Stimulated activated CD4-positive, alpha-beta T cell treated with anti-CD3 and anti-CD28 coated beads, Interleukin-2, amount 100 ng/mL, for 24 hours (primary cell): ENCODE data around the gene PDSS2.

Experiments used
- DNase-seq, 2 donors: peaks; one replicate each; pipeline ENCODE4 v3.0.0-alpha.2; 2020

The PDSS2 gene

DNA sequence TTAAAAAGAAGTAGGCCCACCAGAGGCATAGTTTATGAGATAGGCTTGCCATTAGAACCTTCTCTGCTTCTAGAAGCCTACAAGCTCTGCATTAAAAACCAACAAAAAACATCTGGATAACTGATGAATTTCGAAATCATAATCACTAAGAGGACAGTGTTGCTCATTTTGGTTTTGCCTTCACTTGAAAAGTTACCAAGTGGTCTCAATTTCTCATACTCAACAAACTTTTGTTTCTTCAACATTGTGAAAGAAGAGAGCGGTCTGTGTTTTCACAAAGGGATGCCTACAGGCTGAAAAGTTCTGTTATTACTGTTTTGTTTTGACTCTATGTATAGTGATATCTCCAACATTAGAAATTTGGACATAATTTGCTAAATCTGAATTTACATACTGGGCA, 98.9 kb downstream of the PDSS2 start:
- DNase-seq, result no peak

DNA sequence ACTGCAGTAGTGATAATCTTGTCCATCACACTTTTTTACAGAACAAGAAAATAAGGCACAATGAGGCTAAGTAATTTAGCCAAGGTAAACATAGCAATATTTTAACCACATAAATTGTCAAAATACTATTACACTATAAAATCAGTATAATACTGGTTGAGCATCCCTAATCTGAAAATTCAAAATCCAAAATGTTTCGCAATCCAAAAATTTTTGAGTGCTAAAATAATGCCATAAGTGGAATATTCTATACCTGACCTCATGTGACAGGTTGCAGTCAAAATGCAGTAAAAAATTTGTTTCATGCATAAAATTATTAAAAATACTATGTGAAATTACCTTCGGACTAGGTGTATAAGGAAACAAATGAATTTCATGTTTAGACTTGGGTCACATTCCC, 101.5 kb downstream of the PDSS2 start:
- DNase-seq, result no peak

DNA sequence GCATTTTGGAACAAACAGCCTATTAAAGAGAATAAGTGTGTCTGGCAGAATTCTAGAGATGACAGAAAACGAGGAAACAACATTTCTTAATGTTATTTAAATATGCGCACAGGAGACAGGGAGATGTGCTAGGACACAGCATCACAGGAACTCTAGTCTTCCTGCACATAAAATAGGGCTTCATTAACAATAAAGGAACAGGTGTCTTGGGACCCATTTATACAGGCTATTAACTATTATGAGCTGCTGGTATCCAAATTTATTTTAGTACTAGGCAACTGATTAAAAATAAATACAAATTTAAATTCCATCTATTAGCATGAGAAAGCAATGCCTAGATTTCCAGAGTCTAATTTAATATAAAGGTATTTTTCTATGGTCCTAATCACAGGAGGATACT, 102.3 kb downstream of the PDSS2 start:
- DNase-seq, result no peak

DNA sequence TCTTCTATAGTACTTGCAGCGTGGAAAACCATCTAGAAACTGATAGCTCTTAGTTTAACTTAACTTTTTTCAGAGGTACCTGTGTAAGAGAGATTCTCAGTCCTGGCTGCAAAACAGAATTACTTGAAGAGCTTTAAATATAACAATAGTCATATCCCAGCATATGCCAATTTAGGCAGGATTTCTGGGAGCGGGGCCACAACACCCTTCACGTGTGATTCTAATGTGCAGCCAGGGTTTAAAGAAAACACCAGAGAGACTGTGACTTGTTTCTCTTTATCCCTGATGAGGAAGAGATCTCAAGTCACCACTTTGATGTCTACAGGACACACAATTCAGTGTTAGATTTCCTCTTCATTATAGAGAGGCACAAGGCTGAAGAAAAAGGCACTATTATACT, 103.7 kb downstream of the PDSS2 start:
- DNase-seq, result no peak

DNA sequence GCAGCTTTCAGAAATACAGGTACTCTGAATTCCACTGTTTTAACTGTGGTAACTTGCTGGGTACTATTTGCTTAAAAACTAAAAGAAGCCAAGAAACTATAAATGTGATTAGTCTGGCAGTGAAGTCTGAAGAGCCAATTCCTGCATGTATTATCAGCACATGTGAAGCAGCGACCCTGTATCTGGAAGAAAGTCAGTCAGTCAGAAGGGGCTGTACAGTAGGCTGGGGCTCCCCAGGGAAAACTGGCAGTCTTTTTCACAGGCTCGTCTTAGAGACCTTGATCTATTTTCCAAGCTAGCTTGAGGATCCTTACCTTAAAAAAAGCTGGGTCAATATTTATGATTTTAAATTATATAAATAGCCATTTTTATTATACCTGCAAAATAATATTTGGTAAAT, 104.9 kb downstream of the PDSS2 start:
- no peak for DNase-seq

DNA sequence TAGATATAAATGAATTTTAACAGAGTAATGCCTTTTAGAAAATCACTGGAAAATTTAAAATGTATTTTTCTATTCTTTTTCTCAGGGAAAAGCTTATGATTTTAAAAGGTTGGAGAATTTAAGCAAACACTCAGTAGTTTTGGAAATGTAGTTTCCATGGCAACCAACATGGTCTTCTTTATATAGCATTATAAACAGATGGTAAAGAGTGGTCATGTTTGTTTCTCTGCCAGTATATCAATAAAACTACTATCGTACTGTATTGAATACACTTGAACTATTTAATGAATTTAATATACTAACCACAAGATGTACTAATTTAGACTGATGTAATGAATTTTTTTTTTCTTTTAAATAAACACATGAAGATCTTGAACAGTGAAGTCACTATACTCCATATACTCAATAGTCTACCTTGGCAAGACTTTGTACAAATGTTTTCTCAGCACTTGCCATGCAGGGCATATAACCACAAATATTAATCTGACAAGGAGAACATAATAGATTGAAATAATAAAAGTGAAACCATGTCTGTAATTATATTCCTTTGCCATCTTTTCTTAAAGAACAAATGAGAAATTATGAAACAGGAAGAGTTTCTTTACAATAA, 105.5 kb downstream of the PDSS2 start:
- DNase-seq, result no peak

DNA sequence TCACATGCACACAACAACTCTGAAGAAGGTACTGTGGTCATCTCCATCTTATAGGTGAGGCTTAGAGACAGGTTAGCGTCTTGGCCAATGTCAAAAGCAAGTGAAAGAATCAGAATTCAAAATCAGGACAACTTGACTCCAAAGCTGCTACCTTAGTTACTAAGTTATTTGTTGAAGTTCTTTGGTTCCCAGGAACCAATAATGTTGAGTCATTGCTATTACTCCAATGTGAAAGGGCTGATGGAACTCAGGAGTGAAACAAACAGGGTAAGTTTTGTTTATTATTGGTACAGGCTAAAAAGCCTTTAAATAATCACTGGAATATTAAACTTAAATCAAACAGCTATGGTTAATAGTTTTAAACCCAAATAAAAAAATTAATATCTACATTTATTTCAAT, 111.1 kb downstream of the PDSS2 start:
- no peak for DNase-seq

DNA sequence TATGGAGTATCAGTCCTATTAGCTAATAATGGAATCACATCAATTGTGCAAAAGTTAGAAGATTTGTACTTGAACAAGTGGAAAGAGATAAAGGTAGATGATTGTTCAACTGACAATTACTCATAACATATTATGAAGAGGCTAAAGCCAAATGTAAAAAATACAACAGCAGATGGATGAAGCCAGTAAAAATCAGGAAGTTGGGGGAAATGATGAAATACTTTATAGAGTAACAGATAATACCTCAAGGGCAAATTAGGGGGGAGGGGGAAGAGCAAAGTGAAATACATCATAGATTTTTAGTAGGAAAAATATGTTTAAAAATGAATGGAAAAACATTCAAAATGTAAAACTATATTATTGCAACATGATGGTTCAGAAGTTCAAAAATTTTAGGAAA, 114.0 kb downstream of the PDSS2 start:
- DNase-seq, result no peak

DNA sequence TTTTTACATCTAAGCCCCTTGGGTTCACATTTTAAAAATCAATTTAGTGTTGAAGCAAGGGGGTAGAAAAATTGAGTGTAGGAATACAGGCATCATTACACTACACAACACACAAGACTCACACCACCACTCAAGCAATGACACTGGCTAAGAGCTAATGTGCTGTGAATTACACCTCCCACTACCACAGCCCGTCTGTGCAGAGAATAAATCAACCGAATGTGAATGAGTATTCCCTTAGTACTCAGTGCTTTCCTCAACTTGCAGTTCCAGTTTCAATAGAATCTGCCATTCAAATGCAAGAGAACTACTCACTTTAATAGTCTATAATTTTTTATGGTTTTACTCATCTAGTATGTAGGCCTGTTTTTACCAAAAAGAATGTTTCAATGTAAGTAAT, 114.4 kb downstream of the PDSS2 start:
- no peak for DNase-seq

DNA sequence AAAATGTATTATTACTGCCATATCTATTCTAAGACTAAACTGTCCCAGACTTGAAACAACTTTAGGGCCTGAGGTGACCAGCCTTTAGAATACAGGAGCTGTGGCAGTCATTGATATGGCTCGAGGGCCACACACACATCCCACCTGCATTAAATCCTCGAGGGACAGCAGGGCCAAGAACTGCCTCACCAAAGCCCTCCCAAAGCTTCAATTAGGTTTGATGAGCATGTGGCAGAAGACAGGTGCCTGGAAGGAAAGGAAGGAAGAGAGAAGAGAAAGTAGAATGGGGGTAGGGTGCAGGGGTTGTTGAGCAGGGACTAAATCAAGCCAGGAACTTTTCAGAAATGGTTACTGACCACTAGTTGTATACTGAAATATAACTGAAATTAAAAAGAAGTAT, 115.0 kb downstream of the PDSS2 start:
- DNase-seq, result no peak

DNA sequence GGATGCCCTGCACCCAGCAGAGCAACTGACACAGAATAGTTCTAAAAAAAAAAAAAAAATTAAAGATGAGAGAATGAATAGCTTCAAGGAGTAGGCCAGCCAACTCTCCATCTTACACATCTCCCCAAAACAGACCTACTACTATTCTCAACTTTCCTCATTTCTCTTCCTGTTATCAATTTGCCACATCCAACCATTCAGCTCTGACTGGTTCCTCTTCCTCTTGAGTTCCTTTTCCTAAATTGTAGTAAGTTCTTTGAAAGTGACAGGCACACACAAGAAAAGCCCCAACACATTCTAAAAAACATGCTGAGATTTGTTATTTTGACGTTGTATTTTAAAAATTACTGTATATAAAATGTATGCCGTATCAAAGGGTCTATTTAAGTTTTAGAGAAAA, 117.2 kb downstream of the PDSS2 start:
- DNase-seq, result no peak

DNA sequence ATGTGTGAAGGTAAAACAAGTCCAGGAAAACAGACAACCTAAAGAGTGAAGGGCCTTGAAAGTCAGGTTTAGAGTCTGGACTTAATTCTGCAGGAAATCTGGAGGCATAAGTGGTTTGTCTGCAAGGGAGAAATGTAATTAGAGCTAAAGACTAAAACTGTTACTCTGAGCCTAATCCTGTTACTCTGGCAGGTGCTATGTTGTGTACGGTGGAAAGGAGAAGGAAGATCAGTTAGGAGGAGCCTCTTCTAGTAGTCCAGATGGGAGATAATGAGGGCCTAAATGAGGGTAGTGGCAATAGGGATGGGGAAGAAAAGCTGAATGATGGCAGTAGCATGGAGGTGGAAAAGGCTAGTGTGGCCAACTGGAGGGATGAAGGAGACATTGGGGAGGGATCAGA, 118.5 kb downstream of the PDSS2 start:
- DNase-seq, result no peak

DNA sequence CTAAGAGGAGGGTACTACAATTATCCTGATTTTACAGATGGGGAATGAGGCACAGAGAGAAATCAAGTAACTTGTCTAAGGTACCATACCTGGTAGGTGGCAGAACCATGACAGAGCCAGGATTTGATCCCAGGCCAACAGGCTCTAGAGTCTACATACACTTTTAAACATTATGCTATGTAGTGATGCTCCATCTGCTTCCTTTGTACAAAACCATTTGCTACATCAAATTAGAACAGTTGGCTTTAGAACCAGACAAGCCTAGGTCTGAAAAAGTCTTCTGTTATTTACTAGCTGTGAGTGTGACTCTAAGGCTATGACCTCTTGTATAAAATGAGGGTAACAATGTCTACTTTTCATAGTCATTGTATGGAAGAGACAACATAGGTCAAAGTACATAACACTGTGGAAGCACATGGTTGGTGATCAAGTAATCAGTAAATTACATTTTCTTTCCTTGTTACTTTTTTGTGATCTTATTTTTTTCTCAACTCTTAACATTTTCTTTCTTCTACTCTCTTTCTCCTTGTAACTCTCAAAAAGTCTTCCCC, 122.1 kb downstream of the PDSS2 start:
- no peak for DNase-seq

DNA sequence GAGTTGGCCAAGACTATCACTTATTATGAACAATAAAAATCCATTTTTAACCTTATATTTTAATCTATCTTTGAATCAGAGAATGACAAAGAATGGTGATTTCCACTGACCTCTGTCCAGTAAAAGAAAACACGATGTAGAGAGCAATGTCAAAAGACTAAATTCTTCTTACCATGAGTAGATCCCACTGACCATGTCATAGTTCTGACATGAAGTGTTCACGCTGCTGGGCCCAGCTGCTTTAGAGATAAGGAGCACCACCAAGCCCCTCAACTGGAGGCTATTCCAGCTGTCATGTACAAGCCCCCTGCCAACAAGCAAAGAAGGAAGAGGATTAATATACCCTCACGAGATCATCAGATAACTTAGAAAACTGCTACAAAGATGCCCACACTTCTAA, 125.3 kb downstream of the PDSS2 start:
- DNase-seq, result no peak

DNA sequence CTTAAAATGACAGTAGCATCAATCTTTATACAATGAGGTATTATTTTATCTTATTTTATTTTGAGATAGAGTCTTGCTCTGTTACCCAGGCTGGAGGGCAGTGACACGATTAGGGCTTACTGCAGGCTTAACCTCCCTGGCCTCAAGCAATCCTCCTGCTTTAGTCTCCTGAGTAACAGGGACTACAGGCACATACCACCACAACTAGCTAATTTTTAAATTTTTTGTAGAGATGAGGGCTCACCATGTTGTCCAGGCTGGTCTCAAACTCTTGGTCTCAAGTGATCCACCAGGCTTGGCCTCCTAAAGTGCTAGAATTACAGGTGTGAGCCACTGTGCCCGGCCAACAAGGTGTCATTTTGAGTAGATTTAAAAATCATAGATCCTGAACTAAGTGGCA, 125.9 kb downstream of the PDSS2 start:
- no peak for DNase-seq

DNA sequence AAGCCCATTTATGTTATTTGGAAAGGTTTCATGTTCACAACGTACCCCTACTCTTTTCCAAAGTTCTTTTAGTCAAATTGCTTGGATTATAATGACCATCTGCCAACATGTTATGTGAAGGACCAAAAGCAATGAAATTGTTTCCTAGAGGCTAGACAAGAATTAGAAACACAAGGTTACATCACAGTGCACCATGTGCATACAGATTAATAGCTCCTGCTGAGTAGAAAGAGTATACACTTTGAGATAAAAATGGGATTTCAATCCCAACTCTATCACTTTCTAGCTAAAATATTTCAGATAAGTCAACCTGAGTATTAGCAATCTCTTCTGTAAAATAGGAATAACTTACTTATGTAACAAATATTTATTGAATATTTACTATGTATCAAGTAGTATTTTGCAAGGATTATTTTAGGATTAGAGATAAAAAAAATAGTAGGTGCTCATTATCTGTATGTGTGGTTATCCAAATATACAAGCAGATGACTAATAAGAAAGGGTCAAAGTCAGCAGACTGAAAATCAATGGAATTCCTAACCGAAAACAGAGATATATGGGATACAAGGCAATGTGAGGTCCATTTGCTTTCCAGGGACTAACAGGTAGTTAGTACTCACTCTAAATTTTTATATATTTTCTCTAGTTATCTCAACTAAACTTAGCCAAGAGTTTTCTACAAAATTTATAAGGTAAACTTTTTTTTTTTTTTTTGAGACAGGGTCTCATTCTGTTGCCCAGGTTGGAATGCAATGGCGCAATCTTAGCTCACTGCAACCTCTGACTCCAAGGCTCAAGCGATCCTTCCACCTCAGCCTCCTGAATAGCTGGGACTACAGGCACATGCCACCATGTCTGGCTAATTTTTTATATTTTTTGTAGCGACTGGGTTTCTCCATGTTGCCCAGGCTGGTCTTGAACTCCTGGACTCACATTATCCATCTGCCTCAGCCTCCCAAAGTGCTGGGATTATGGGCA, 127.7 kb downstream of the PDSS2 start:
- no peak for DNase-seq

DNA sequence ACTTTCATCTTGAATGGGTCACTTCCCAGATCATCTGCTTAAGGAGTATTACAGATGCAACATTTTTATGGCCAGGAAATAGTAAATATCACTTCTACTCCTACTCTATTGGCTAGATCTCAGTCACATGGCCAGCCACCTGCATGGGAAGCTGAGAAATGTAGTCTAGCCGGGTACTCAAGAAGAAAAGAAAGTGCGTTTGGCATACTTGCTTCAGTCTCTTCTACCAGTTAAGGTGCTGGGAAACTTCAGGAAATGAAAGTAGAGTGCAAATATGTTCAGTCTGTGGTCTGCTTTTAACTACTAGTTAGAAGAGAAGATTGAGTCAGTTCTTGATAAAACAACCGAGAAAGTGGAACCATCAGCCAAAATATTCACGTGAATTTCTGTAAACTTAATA, 129.2 kb downstream of the PDSS2 start:
- peak in 1 of 2 donors; percentile 6 for DNase-seq

DNA sequence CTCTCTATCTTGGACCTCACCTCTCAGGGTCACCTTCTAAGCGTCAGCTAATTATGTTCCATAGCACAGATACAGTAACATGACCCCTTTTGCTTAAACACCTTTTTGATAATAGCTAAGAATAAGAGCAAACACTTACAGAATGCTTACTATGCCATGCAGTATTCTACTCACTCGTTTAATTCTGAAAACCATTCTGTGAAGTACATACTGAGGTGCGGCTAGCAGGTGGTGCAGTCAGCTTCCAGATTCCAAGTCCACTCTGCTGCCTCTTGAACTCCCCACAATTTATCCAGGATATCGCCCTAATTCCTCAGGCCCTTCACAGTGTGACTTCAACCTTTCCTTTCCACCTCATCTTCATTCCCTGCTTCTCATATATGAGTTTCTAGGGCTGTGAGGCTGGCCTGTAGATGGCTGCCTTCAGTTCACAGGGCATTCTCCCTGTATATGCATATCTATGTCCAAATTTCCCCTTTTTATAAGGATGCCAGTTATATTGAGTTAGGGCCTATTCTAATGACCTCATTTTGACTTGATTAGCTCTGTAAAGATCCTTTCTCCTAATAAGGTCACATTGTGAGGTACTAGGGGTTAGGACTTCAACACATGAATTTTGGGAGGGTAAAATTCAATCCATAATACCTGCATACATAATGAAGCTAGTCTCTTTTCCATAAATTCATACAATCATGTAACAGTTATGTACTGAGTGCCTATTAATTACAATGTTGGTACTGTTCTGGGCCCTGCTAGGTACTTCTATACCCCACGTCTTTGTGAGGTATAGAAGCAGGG, 130.1 kb downstream of the PDSS2 start:
- no peak for DNase-seq

DNA sequence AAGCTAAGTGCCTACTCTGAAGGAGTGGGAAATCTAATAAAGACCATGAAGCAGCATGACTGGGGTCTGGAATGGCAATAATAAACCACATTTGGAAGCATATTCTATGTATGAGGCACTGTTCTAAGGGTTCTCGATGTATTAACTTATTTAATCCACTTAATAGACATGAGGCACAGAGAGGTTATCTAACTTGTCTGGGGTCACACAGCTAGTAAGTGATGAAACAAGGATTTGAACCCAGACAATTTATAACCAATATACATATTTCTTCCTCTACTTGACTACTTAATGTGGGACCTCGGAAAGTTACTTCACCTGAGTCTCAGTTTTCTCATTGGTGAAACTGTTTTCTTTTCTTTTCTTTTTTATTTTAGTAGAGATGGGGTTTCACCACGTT, 131.3 kb downstream of the PDSS2 start:
- DNase-seq, result no peak

DNA sequence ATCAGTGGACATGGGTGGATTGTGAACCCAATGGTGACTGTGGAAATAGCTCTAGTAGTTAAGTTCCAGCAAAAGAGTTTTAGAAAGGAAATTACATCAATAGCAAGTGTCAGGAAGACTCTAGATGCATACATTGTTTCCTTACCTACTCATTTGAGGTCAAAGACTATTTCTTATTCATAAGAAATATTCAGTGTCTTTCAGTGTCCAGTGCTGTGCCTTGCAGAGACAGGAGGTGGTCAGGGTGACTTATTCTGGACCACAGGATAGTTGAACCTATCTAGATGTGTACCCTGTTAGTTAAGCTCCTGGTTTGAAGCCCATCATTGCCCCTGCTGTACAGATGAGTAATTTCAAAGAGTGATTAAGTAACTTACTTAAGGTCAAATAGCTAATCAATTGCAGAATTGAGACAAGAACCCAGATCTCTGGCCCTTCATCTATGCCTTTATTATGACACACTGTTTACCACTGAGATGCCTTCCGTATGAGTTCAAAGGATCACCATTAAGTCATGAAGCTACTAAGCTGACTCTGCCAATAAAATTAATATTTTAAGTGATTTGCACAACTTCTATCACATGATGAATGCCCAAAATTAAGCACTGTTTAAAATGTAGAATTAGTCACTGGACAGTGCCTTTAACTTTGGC, 136.1 kb downstream of the PDSS2 start:
- DNase-seq, result no peak

DNA sequence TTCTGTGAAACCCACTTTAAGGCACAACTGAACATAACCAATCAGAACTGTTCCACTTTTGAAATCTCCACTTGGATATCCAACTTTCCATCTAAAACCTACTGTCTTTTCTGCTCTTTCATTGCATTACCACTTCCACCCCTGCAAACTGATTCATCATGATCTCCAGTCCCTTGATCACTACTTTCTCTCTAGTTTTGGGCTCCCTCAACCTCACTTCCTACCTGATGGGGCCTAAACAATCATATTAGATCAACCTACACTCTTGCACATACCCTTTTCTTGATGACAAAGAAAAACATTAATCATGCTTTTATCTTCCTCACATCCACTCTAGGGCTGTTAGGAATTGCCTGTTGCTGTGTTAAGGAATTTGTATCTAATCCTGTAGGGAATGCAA, 137.6 kb downstream of the PDSS2 start:
- DNase-seq, result no peak

DNA sequence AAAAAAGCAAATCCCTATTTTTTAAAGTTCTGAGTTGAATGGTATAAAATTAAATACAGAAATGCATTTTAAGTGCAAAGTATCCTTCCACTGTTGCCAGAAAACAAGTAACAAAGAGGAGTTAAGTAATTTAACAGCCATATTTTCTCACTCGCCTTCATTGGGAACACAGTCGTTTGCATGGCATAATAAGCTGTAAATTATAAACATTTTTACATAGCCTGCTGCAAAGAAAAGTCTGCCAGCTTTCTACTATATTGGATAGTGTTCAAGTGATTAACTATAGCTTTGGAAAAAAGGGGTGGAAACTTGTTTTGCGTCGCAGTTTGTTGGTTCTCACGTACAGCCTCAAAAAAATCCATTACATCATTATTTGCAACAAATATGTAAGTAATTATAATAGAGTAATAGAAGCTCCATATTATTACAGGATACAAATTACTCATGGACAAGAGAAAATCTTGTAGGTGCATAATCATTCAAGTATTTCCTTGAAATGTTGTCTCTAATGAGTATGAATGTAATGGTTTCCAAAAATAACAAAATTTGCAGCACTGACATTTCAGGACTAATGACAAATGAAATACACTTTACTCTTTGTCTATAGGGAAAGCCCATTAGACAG, 139.3 kb downstream of the PDSS2 start:
- DNase-seq, result no peak
